ENCODE measurements around the gene CHAT. TPM values are rescaled to one million over a fixed set of nuclear protein-coding genes. Genes with fewer than 3 reads are reported as not detected.

The CHAT gene
- total RNA-seq (under 1 TPM in 1 of 6 donors, not detected in 5; 0.28 TPM), polyA plus RNA-seq (not detected)

DNA sequence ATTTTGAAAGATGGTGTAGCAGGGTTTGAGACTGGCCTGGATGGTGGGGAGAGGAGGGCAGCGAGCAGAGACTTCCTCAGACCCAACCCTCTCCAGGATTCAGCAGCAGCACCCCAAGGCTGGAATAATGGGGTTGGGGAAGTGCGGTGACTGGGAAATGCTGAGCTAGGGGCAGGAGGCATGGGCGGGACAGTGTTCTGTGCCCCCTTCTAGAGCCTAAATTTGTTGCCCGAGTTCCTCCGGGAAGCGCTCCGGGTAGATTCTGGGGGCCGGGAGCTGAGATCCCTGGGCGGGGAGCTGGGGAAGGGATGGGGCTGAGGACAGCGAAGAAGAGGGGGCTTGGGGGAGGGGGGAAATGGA, at the start of gene CHAT:
Gene CHAT, plus strand, starts transcription at position 156 of the 360 bp plus-strand sequence. Its CDS starts 153 bp downstream, at position 309.
- DNase-seq = no peak
- no peak within 1 kb of the TSS for H3K27ac ChIP-seq
- ATAC-seq = no peak
- FAIRE-seq = no peak
- no peaks in the 10 kb centered on the region for H3K9me3 ChIP-seq
- TF ChIP-seq, protein P1, sequence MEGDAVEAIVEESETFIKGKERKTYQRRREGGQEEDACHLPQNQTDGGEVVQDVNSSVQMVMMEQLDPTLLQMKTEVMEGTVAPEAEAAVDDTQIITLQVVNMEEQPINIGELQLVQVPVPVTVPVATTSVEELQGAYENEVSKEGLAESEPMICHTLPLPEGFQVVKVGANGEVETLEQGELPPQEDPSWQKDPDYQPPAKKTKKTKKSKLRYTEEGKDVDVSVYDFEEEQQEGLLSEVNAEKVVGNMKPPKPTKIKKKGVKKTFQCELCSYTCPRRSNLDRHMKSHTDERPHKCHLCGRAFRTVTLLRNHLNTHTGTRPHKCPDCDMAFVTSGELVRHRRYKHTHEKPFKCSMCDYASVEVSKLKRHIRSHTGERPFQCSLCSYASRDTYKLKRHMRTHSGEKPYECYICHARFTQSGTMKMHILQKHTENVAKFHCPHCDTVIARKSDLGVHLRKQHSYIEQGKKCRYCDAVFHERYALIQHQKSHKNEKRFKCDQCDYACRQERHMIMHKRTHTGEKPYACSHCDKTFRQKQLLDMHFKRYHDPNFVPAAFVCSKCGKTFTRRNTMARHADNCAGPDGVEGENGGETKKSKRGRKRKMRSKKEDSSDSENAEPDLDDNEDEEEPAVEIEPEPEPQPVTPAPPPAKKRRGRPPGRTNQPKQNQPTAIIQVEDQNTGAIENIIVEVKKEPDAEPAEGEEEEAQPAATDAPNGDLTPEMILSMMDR (IDR thresholded peaks at IDR 0.05) = no peak
- 3 to 5% methylated on average over 10 of the region's 10 CpGs for WGBS, 2 donors
- H3K27me3 ChIP-seq = peaks cover 0 to 21% (median 5%) of the 10 kb centered on the region in 4 donors
- no peaks in the 10 kb centered on the region for H3K36me3 ChIP-seq
- H3K4me1 ChIP-seq = peaks cover 0 to 5% (median 3%) of the 10 kb centered on the region in 3 donors
- intact Hi-C loops (cut with DNase I) = no loop called here
- no peak within 1 kb of the TSS for H3K4me3 ChIP-seq

DNA sequence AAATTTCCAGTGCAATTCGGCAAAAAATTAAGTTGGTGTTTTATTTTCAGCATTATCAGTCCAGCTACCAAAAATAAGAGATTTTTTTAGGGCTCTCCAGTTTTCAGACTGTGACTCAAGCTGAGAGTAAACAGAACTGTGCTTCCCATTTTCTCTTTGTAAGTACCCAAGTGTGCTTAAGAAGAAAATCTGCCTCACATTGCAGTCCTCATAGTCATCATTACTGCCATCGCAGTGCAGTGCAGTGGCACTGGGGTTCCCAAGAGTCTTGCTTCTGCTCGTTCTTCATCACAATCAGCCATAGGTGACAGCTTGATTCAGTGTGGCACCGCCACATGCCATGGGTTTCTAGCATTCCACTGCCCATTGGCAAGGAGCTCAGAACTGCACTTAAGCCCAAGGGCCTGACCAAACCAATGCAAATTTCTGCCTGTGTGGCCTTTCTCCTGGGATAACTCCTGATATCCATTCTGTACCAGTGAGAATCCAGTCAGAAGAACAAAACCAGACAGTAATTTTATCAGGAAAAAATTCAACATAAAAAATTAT, 49.3 kb upstream of the CHAT start:
- TF ChIP-seq, protein P1 (IDR thresholded peaks at IDR 0.05) = no peak
- ATAC-seq = no peak
- intact Hi-C loops (cut with DNase I) = no loop called here
- WGBS, 2 donors = 66 to 72% methylated on average over 4 of the region's 4 CpGs
- Histone ChIP-seq H3K9me3 (no peaks in the 10 kb centered on the region), H3K4me1 (no peaks in the 10 kb centered on the region), H3K27ac (no peak overlapping the region), H3K36me3 (no peaks in the 10 kb centered on the region), H3K27me3 (no peaks in the 10 kb centered on the region), H3K4me3 (no peak overlapping the region)
- DNase-seq = no peak
- no peak for FAIRE-seq

DNA sequence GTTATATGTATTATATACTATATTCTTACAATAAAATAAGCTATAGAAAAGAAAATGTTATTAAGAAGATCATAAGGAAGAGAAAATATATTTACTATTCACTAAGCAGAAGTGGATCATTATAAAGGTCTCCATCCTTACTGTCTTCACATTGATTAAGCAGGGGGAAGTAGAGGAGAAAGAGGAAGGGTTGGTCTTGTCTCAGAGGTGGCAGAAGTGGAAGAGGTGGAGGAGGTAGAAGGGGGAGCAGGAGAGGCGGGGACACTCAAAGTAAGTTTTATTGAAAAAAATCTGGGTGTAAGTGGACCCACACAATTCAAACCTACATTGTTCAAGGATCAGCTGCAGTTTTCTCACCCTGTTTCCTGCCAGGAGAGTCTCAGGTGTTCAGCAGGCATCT, 46.0 kb upstream of the CHAT start:
- intact Hi-C loops (cut with DNase I) = no loop called here
- Histone ChIP-seq H3K4me1 (no peaks in the 10 kb centered on the region), H3K27ac (no peak overlapping the region), H3K4me3 (no peak overlapping the region), H3K27me3 (no peaks in the 10 kb centered on the region), H3K36me3 (no peaks in the 10 kb centered on the region), H3K9me3 (no peaks in the 10 kb centered on the region)
- TF ChIP-seq, protein P1 (IDR thresholded peaks at IDR 0.05) = no peak
- FAIRE-seq = no peak
- no peak for ATAC-seq
- 59 to 76% methylated on average over 1 of the region's 1 CpG for WGBS, 2 donors
- DNase-seq = no peak

DNA sequence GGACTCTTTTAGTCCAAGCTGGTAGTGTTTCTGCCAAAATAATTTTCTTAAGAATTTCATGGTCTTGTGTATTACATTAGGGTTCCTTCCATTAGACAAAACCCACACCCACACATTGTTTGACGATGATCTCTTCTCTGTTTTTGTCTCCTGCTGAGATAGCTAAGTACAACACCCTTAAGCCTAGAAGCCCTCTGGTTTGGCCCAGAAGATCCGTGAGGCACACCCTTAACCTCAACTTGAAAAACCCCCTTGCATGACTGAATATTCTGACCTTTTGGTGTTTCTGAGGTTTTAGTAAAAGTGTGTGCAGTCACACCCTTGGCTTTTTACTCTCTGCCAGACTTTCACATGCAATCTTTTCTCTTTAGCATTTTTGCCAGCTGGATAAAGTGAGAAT, 45.6 kb upstream of the CHAT start:
- H3K27ac ChIP-seq = no peak overlapping the region
- H3K27me3 ChIP-seq = no peaks in the 10 kb centered on the region
- no peak overlapping the region for H3K4me3 ChIP-seq
- no peaks in the 10 kb centered on the region for H3K9me3 ChIP-seq
- intact Hi-C loops (cut with DNase I) = no loop called here
- no peaks in the 10 kb centered on the region for H3K36me3 ChIP-seq
- FAIRE-seq = no peak
- DNase-seq = no peak
- WGBS, 2 donors = 46 to 57% methylated on average over 2 of the region's 2 CpGs
- peak in 2 of 4 donors; percentile 32 to 79 for ATAC-seq
- TF ChIP-seq, protein P1 (IDR thresholded peaks at IDR 0.05) = no peak
- H3K4me1 ChIP-seq = no peaks in the 10 kb centered on the region

DNA sequence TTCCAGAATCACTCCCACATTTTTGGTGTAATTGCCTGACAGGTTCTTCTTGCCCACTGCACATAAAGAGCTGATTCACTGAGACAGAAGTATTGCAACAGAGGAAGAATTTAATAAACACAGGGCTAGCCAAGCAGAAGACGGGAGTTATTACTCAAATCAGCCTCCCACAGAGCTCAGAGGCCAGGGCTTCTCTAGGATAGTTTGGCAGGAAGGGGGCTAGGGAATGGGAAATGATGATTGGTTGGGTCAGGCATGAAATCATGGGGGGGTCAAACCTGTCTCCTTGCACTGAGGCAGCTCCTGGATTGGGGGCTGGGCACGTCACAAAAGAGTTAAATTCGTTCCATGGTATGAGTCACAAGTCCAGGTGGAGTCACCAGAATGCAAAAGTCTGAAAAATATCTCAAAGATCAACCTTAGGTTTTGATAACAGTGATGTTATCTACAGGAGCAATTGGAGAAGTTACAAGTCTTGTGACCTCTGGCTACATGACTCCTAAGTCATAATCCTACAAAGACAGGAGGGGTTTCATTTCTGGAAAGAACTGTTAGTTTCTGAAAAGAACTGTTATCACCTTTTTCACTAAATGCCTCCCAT, 44.7 kb upstream of the CHAT start:
- FAIRE-seq (no peak), DNase-seq (no peak), ATAC-seq (peak in 1 of 4 donors; percentile 63)
- Histone ChIP-seq H3K27ac (no peak overlapping the region), H3K36me3 (no peaks in the 10 kb centered on the region), H3K27me3 (no peaks in the 10 kb centered on the region), H3K4me1 (no peaks in the 10 kb centered on the region), H3K4me3 (no peak overlapping the region), H3K9me3 (no peaks in the 10 kb centered on the region)
- 33 to 38% methylated on average over 3 of the region's 3 CpGs for WGBS, 2 donors
- intact Hi-C loops (cut with DNase I) = no loop called here
- TF ChIP-seq, protein P1 (IDR thresholded peaks at IDR 0.05) = no peak

Data from pancreas (tissue), 10 donors.